Natural killer cell (primary cell): ENCODE measurements around the gene JDP2. TPM values are rescaled to one million over a fixed set of nuclear protein-coding genes. Genes with fewer than 3 reads are reported as not detected.

Experiments
- ATAC-seq, 3 donors: fragments of 150-1000 bp in 2 of 3; fragments of 200-7000 bp in 1 of 3; cut with Tn5 transposase; 1 replicate in 1 of 3; 2 replicates in 2 of 3; pipeline ENCODE4 v1.10.0; 2021; ENCODE audit warnings: mild to moderate bottlenecking in 2 of 3, moderate library complexity in 2 of 3
- DNase-seq, 2 donors: peaks; one replicate each; pipeline versions ENCODE4 v3.0.0 to v3.0.0-alpha.2; 2013 to 2021; ENCODE audit warnings: mixed read lengths in 1 of 2
- H3K27ac ChIP-seq: one replicate; pipeline ENCODE4 v1.5.1; 2013; ENCODE audit warnings: mild to moderate bottlenecking, low read length
- H3K27me3 ChIP-seq: one replicate; pipeline ENCODE4 v1.6.1; 2013; ENCODE audit warnings: low read length; ENCODE audit not compliant: control insufficient read depth, insufficient read depth
- H3K36me3 ChIP-seq: one replicate; pipeline ENCODE4 v1.6.1; 2013; ENCODE audit warnings: low read length; ENCODE audit not compliant: control insufficient read depth, insufficient read depth
- H3K4me1 ChIP-seq: one replicate; pipeline ENCODE4 v1.6.1; 2013; ENCODE audit warnings: low read length; ENCODE audit not compliant: control insufficient read depth, insufficient read depth
- H3K4me3 ChIP-seq: one replicate; pipeline ENCODE4 v1.5.1; 2013; ENCODE audit warnings: low read length
- H3K9me3 ChIP-seq: one replicate; pipeline ENCODE4 v1.6.1; 2013; ENCODE audit warnings: low read length; ENCODE audit not compliant: control insufficient read depth, insufficient read depth
- H3K27ac Mint-ChIP-seq, 2 donors: one replicate each; pipeline ENCODE4 v1.8.0; 2022; ENCODE audit warnings: mild to moderate bottlenecking in 2 of 2, mixed read lengths in 2 of 2, moderate library complexity in 1 of 2
- H3K27me3 Mint-ChIP-seq, 2 donors: one replicate each; pipeline ENCODE4 v1.8.0; 2022; ENCODE audit warnings: low read depth in 2 of 2, mixed read lengths in 2 of 2
- H3K36me3 Mint-ChIP-seq: one replicate; pipeline ENCODE4 v1.8.0; 2022; ENCODE audit warnings: mixed read lengths
- H3K4me1 Mint-ChIP-seq, 2 donors: one replicate each; pipeline ENCODE4 v1.8.0; 2022; ENCODE audit warnings: mixed read lengths in 2 of 2
- H3K4me3 Mint-ChIP-seq: one replicate; pipeline ENCODE4 v1.8.0; 2022; ENCODE audit warnings: mild to moderate bottlenecking, moderate library complexity, mixed read lengths
- H3K9me3 Mint-ChIP-seq, 2 donors: one replicate each; pipeline ENCODE4 v1.8.0; 2022; ENCODE audit warnings: mixed read lengths in 2 of 2
- WGBS: methylation state at CpG from one replicate; pipeline ENCODE4 v1.1.7; 2013; ENCODE audit warnings: missing lambda C conversion rate; ENCODE audit not compliant: insufficient coverage; 5-methylcytosine and 5-hydroxymethylcytosine counted together
- intact Hi-C: fragments of 100-400 bp; cut with micrococcal nuclease; formaldehyde crosslinking; loops from one replicate; pipeline ENCODE4 v1.14.2; 2022
- total RNA-seq, 4 donors: library from RNA; stranded (reverse); fragments of 120-200 nt in 1 of 4; gene quantifications; one replicate each; pipeline versions ENCODE4 v1.2.3 to v1.2.4, GENCODE V29; 2013 to 2022
- TF ChIP-seq, protein P1 (sequence below): fragments of 200-600 bp; IDR thresholded peaks from one replicate; pipeline ENCODE4 v1.8.0; 2022; ENCODE audit warnings: antibody characterized with exemption

The JDP2 gene, protein sequence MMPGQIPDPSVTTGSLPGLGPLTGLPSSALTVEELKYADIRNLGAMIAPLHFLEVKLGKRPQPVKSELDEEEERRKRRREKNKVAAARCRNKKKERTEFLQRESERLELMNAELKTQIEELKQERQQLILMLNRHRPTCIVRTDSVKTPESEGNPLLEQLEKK
- total RNA-seq, result 10 to 100 TPM in 1 of 3 donors, 1 to 10 TPM in 2; 1.9 to 10.5 (median 3.2) TPM
- total RNA-seq (2013), result 5.0 TPM

DNA sequence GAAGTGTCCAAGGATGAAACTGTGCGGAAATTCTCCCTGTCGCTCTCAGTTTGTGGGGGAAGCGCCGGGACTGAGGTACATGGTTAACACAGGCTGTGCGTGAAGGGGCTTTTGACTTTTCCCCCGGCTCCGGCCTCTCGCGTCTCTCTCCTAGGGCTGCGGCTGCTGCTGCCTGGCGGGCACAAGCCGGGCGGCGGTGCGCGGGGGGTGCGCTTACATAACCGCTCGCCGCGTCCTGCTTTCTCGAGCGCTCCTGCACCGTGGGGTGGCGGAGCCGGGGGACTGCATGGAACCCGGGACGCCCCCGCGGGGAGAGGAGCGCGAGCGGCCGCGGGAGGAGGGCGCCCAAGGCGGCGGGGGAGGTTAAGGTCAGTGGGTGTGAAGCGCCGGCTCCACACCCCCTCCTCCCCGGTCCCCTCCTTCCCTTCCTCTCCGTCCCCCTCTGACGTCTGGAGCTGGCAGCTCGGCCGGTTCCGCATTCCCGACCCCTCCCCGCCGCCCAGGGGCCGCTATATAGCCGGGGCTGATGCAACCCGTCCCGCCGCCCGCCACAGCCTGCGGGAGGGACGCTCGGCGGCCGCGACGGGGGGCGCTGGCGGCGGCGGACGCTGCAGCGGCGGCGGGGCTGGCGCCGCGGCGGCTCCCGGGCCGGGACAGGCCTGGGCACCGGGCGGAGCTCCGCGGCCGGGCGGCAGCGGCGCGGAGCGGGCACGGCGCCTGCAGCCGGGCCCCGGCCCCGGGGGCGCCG, at the start of gene JDP2:
JDP2 (plus strand) TSS at position 541 of the 748 bp plus-strand sequence. CDS start 9,899 bp downstream, outside the sequence.
- H3K4me3 ChIP-seq, result peak within 1 kb of the TSS; percentile 45
- intact Hi-C loops, result no loop called here
- H3K27ac Mint-ChIP-seq, result no peak within 1 kb of the TSS
- under 1% methylated on average over 85 of the region's 93 CpGs for WGBS
- peaks cover 10% of the 10 kb centered on the region for H3K27me3 ChIP-seq
- H3K4me1 Mint-ChIP-seq, result no peaks in the 10 kb centered on the region
- TF ChIP-seq, protein P1, sequence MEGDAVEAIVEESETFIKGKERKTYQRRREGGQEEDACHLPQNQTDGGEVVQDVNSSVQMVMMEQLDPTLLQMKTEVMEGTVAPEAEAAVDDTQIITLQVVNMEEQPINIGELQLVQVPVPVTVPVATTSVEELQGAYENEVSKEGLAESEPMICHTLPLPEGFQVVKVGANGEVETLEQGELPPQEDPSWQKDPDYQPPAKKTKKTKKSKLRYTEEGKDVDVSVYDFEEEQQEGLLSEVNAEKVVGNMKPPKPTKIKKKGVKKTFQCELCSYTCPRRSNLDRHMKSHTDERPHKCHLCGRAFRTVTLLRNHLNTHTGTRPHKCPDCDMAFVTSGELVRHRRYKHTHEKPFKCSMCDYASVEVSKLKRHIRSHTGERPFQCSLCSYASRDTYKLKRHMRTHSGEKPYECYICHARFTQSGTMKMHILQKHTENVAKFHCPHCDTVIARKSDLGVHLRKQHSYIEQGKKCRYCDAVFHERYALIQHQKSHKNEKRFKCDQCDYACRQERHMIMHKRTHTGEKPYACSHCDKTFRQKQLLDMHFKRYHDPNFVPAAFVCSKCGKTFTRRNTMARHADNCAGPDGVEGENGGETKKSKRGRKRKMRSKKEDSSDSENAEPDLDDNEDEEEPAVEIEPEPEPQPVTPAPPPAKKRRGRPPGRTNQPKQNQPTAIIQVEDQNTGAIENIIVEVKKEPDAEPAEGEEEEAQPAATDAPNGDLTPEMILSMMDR, result no peak
- H3K36me3 Mint-ChIP-seq, result no peaks in the 10 kb centered on the region
- H3K4me3 Mint-ChIP-seq, result peak within 1 kb of the TSS; percentile 86
- peak within 1 kb of the TSS; percentile 35 for H3K27ac ChIP-seq
- H3K4me1 ChIP-seq, result peaks cover 15% of the 10 kb centered on the region
- DNase-seq (peak; percentile 40 to 65), ATAC-seq (peak; percentile 71 to 80 (median 78))
- H3K9me3 ChIP-seq, result no peaks in the 10 kb centered on the region
- peaks cover 32% of the 10 kb centered on the region in 2 donors for H3K27me3 Mint-ChIP-seq
- H3K36me3 ChIP-seq, result no peaks in the 10 kb centered on the region
- no peaks in the 10 kb centered on the region for H3K9me3 Mint-ChIP-seq

DNA sequence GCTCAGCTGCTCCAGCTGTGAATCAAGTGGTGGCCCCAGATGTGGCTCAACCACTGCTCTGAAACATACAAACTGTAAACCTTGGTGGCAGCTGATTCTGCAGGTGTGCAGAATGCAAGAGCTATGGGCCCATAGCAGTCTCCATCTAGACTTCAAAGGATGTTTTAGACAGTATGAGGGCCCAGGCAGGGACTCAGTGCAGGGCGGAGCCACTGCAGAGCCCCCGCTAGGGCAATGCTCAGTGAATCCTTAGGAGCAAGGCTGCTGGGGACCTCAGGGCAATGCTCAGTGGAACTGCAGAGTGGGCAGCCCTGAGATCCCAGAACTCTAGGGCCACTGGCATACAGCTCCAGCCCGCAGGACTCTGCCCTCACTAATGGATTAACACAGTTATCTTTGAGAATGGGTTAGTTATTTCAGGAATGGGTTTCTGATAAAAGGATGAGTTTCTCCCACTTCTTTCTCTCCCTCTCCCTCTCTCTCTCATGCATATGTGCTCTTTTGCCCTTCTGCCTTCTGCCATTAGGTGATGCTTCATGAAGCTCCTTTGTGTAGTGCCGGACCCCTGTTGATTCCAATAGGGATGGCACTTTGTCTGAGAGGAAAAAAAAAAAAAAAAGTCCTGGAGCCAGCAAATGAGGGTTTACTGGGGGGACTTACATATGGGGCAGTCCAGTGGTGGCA, 48.4 kb upstream of the JDP2 start:
- intact Hi-C loops, result no loop called here
- TF ChIP-seq, protein P1, result no peak
- Mint-ChIP-seq H3K9me3 (peaks cover 0 to 2% of the 10 kb centered on the region in 2 donors), H3K27me3 (peaks cover 7 to 15% of the 10 kb centered on the region in 2 donors), H3K36me3 (peaks cover under 1% of the 10 kb centered on the region), H3K27ac (no peak overlapping the region), H3K4me3 (no peak overlapping the region), H3K4me1 (no peaks in the 10 kb centered on the region)
- DNase-seq (no peak), ATAC-seq (no peak)
- Histone ChIP-seq H3K9me3 (no peaks in the 10 kb centered on the region), H3K36me3 (no peaks in the 10 kb centered on the region), H3K27ac (no peak overlapping the region), H3K4me1 (no peaks in the 10 kb centered on the region), H3K4me3 (no peak overlapping the region), H3K27me3 (no peaks in the 10 kb centered on the region)
- WGBS, result 94% methylated on average over 3 of the region's 4 CpGs

DNA sequence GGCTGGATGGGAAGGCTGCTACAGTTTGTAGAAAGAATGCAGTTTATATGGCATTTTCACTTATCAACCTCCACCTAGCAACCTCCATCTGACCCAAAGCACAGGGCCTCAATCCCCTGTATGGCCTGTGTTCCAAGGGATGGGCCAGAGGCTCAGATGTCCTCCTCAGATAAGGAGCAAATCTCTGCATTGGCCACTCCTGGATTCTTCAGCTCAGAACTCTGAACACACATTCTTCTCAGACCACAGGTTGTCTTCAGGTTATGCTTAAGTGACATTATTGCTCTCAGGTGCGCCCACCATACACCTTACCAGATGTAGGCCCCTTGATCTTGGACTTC, 47.9 kb upstream of the JDP2 start:
- Mint-ChIP-seq H3K4me1 (no peaks in the 10 kb centered on the region), H3K9me3 (peaks cover 0 to 2% of the 10 kb centered on the region in 2 donors), H3K36me3 (peaks cover 5% of the 10 kb centered on the region), H3K4me3 (no peak overlapping the region), H3K27ac (no peak overlapping the region), H3K27me3 (peaks cover 12 to 20% of the 10 kb centered on the region in 2 donors)
- no peaks in the 10 kb centered on the region for H3K36me3 ChIP-seq
- H3K9me3 ChIP-seq, result no peaks in the 10 kb centered on the region
- no peak overlapping the region for H3K27ac ChIP-seq
- no peak overlapping the region for H3K4me3 ChIP-seq
- ATAC-seq (no peak), DNase-seq (no peak)
- no CpG with 5 or more reads among the region's 1 CpG for WGBS
- H3K4me1 ChIP-seq, result no peaks in the 10 kb centered on the region
- TF ChIP-seq, protein P1, result no peak
- intact Hi-C loops, result no loop called here
- H3K27me3 ChIP-seq, result no peaks in the 10 kb centered on the region
